GM12878 (cell line): ENCODE results near the gene DDX4. TPM values are rescaled to one million over a fixed set of nuclear protein-coding genes. Genes with fewer than 3 reads are reported as not detected.

Experiments
- ATAC-seq: fragments of 200-7000 bp; cut with Tn5 transposase; 3 replicates; pipeline ENCODE4 v1.9.1; 2020; ENCODE audit warnings: mild to moderate bottlenecking, moderate library complexity
- BruUV-seq: library from RNA; stranded (reverse); fragments of 400-500 nt; replicated peaks from 2 replicates; lab custom pipeline; 2021; lab: Mats Ljungman, UMichigan
- CTCF ChIA-PET: fragments of 300-600 bp; sonication (Branson Sonifier 250); formaldehyde crosslinking; extraction: SDS; loops from one replicate; lab custom pipeline; 2021; ENCODE audit warnings: inconsistent platforms; lab: Yijun Ruan, JAX
- POLR2A ChIA-PET: fragments of 350-600 bp; formaldehyde crosslinking; extraction: SDS; loops from one replicate; lab custom pipeline; 2021; ENCODE audit warnings: inconsistent platforms; lab: Charles Lee
- RAD21 ChIA-PET: fragments of 300-600 bp; sonication (Branson Sonifier 250); formaldehyde crosslinking; loops from one replicate; lab custom pipeline; 2023; ENCODE audit warnings: antibody characterized with exemption; ENCODE audit not compliant: unreplicated experiment; lab: Charles Lee
- SMC1A ChIA-PET: fragments of 300-600 bp; sonication (Branson Sonifier 250); formaldehyde crosslinking; loops from one replicate; lab custom pipeline; 2023; ENCODE audit not compliant: unreplicated experiment, uncharacterized antibody; lab: Charles Lee
- DNase-seq: peaks from one replicate; pipeline ENCODE4 v3.0.0-alpha.2; 2011; ENCODE audit warnings: low read depth, low spot score
- FAIRE-seq: peaks from 3 replicates; lab custom pipeline; 2011; peaks lifted over from hg19 to GRCh38; lab: Jason Lieb, UNC
- H2AFZ ChIP-seq: 2 replicates; pipeline ENCODE4 v1.6.0; 2011; ENCODE audit warnings: low read depth, low read length, control low read depth; ENCODE audit not compliant: control insufficient read depth
- H3K27ac ChIP-seq: 2 replicates; pipeline ENCODE4 v1.5.1; 2011; ENCODE audit warnings: control low read depth; ENCODE audit not compliant: control insufficient read depth, insufficient read depth
- H3K27me3 ChIP-seq, 2 experiments: replicated peaks in 1 of 2; 2 replicates each; pipeline versions ENCODE4 v1.6.0 to v1.6.1; 2011; ENCODE audit warnings: low read length in 1 of 2; ENCODE audit not compliant: control insufficient read depth in 2 of 2, insufficient read depth in 2 of 2
- H3K36me3 ChIP-seq, 2 experiments: 2 replicates each; pipeline ENCODE4 v1.5.1; 2011; ENCODE audit warnings: low read length in 1 of 2; ENCODE audit not compliant: control insufficient read depth in 2 of 2, insufficient read depth in 2 of 2
- H3K4me1 ChIP-seq: 2 replicates; pipeline ENCODE4 v1.6.1; 2011; ENCODE audit warnings: mild to moderate bottlenecking, low read length, moderate library complexity, mixed read lengths; ENCODE audit not compliant: control insufficient read depth, insufficient read depth
- H3K4me2 ChIP-seq: 2 replicates; pipeline ENCODE4 v1.6.0; 2011; ENCODE audit warnings: control low read depth; ENCODE audit not compliant: control insufficient read depth, insufficient read depth
- H3K4me3 ChIP-seq: fragments of 200-600 bp; sonication (generic); 2 replicates; pipeline ENCODE4 v1.5.1; 2016
- H3K79me2 ChIP-seq: 2 replicates; pipeline ENCODE4 v1.6.0; 2011; ENCODE audit warnings: low read length; ENCODE audit not compliant: control insufficient read depth, insufficient read depth
- H3K9ac ChIP-seq: 2 replicates; pipeline ENCODE4 v1.8.0; 2011; ENCODE audit warnings: low read length, control low read depth, mixed read lengths; ENCODE audit not compliant: control insufficient read depth, insufficient read depth
- H3K9me3 ChIP-seq: replicated peaks from 3 replicates; pipeline ENCODE4 v1.5.1; 2011; ENCODE audit warnings: mild to moderate bottlenecking, low read length; ENCODE audit not compliant: control insufficient read depth, insufficient read depth
- H4K20me1 ChIP-seq: 2 replicates; pipeline ENCODE4 v1.6.0; 2011; ENCODE audit not compliant: control insufficient read depth, insufficient read depth
- CHD4 ChIP-seq: fragments of 200-600 bp; sonication (generic); IDR thresholded peaks from 2 replicates; pipeline ENCODE4 v1.6.1; 2016; ENCODE audit warnings: mild to moderate bottlenecking
- EZH2 ChIP-seq: IDR thresholded peaks from 2 replicates; pipeline ENCODE4 v1.6.1; 2012; ENCODE audit warnings: low read depth, mild to moderate bottlenecking, control low read depth, inconsistent platforms, low read length, borderline replicate concordance; ENCODE audit not compliant: control insufficient read depth
- NKRF ChIP-seq: fragments of 450-650 bp; conservative IDR thresholded peaks from 2 replicates; pipeline ENCODE4 v1.6.1; 2017; ENCODE audit warnings: mild to moderate bottlenecking, moderate library complexity
- SMAD1 ChIP-seq: fragments of 450-650 bp; IDR thresholded peaks from 2 replicates; pipeline ENCODE4 v1.6.1; 2018; ENCODE audit warnings: mild to moderate bottlenecking, low read depth; ENCODE audit not compliant: partially characterized antibody
- SMARCA5 ChIP-seq: fragments of 450-650 bp; IDR thresholded peaks from 2 replicates; pipeline ENCODE4 v1.6.1; 2017; ENCODE audit warnings: mild to moderate bottlenecking
- ZZZ3 ChIP-seq: IDR thresholded peaks from 2 replicates; pipeline ENCODE4 v1.6.1; 2011; ENCODE audit warnings: low read depth; ENCODE audit not compliant: control insufficient read depth, insufficient read length
- WGBS: methylation state at CpG from one replicate; pipeline ENCODE4 v1.1.6; 2016; ENCODE audit warnings: low lambda C conversion rate; ENCODE audit not compliant: insufficient replicate concordance, insufficient coverage; ENCODE audit errors: missing lambda C conversion rate; 5-methylcytosine and 5-hydroxymethylcytosine counted together
- in situ Hi-C: fragments of 300-500 bp; cut with MboI; formaldehyde crosslinking; loops from 9 replicates; pipeline ENCODE4 v1.14.3; 2018; ENCODE audit warnings: mixed read lengths
- intact Hi-C: fragments of 100-400 bp; cut with micrococcal nuclease; formaldehyde crosslinking; loops from one replicate; pipeline ENCODE4 v1.14.2; 2022; ENCODE audit not compliant: unreplicated experiment
- polyA plus RNA-seq, 11 experiments: library from polyadenylated mRNA; depleted of rRNA in 4 of 11; unstranded in 6 of 11; stranded (reverse) in 5 of 11; fragments of >200 nt; fragmentation: Nextera tagmentation in 4 of 11; fragmentation: Illumina TruSeq in 1 of 11; extraction: Ambion mirVana in 4 of 11; extraction: Trizol in 1 of 11; gene quantifications; 1 replicate in 1 of 11; 2 replicates in 10 of 11; pipeline versions ENCODE4 v1.2.1 to v1.2.3, GENCODE V29; 2011 to 2016; ENCODE audit warnings: inconsistent platforms in 2 of 11, missing spikeins in 2 of 11, low read depth in 1 of 11
- total RNA-seq, 4 experiments: library from RNA; depleted of rRNA in 3 of 4; stranded (reverse); fragments of >200 nt in 3 of 4; fragmentation: Illumina TruSeq in 1 of 4; extraction: Trizol in 1 of 4; gene quantifications; 2 replicates each; pipeline versions ENCODE4 v1.2.1 to v1.2.3, GENCODE V29; 2013 to 2021

The DDX4 gene
- total and polyA plus RNA-seq, 10 of the 15 experiments (the other 5 are each of a cell fraction or from before 2014, with no cell fraction given) = 0.05 to 0.36 (median 0.09) TPM; not detected in 4

GRCh38 chr5:55758231-55758630 is 20.4 kb downstream of the DDX4 start:
- H2AFZ ChIP-seq = no peak overlapping the region
- in situ Hi-C loops = no loop called here
- FAIRE-seq (no peak), ATAC-seq (no peak), DNase-seq (no peak)
- H3K4me1 ChIP-seq = no peaks in the 10 kb centered on the region
- H3K36me3 ChIP-seq = no peaks in the 10 kb centered on the region
- no peak overlapping the region for H3K4me3 ChIP-seq
- no peak overlapping the region for H3K27ac ChIP-seq
- BruUV-seq = no TSS peak
- H3K27me3 ChIP-seq = no peaks in the 10 kb centered on the region
- H3K9ac ChIP-seq = no peak overlapping the region
- CTCF ChIA-PET = no interaction called here
- no peak for TF ChIP-seq EZH2
- TF ChIP-seq CHD4 = no peak
- no peak for TF ChIP-seq SMARCA5
- TF ChIP-seq ZZZ3 = no peak
- no peak for TF ChIP-seq NKRF
- TF ChIP-seq SMAD1 = no peak
- POLR2A ChIA-PET = interaction anchor here (0.6 kb wide), 2 partner anchors 8 to 14 kb away, joined by 7 read pairs; no protein-coding TSS in a partner anchor
- intact Hi-C loops = no loop called here
- RAD21 ChIA-PET = interaction anchor here (0.6 kb wide), 1 partner anchor 71 kb away, joined by 3 read pairs; no protein-coding TSS in a partner anchor
- no peaks in the 10 kb centered on the region for H3K9me3 ChIP-seq
- 8% methylated on average over 1 of the region's 1 CpG for WGBS
- SMC1A ChIA-PET = interaction anchor here (1.5 kb wide), 1 partner anchor 11 kb away, joined by 3 read pairs; no protein-coding TSS in a partner anchor
- H3K4me2 ChIP-seq = no peak overlapping the region
- H3K79me2 ChIP-seq = no peaks in the 10 kb centered on the region
- no peaks in the 10 kb centered on the region for H4K20me1 ChIP-seq
